Measurements from ENCODE around the gene PARP15.

Gene PARP15

DNA sequence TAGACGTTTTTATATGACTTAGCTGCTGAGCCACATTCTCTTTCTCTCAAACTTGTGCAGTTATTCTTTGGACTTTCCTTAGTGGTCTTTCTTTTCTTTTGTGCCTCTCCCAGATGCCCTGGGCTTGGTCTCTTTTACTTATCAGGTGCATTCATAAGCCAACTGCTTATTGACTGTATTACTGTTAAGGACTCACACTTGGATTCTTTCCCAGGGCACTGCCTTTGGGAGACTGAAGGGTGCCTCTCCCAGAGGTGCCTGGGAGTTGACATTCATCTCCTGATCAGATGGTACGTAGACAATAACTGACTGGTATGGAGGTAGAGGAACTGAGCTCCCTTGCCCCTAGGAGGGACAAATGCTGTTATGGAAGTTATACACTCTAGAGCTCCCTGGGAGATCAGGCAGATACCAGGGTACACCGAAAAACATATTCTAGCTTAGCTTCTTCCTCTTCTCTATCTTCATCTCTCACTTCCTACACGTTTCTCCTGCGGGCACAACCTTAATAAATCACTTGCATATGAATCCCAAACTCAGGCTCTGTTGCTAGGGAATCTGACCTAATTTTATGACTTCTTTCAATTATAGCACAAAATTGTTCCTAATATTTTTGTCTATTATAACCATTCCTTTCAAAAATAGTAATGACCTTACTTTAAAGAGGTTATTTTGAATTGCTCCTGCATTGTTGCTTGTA lies 24.7 kb downstream of the PARP15 start:
- Histone ChIP-seq H3K9ac (ENCODE audit: insufficient read length, low read depth) (no peak overlapping the region), H3K36me3 (ENCODE audit: insufficient read depth, insufficient read length, low read length) (no peaks in the 10 kb centered on the region), H3K9me3 (ENCODE audit: insufficient read depth, low read length) (no peaks in the 10 kb centered on the region), H3K27me3 (ENCODE audit: insufficient read depth, insufficient read length) (no peaks in the 10 kb centered on the region), H3K4me1 (ENCODE audit: insufficient read depth, insufficient read length) (no peaks in the 10 kb centered on the region), H3K4me3 (ENCODE audit: insufficient read length, low read depth) (no peak overlapping the region)
- no peak for DNase-seq (ENCODE audit: low read depth, low spot score)
- TF ChIP-seq SUZ12 (IDR thresholded peaks at IDR 0.05; ENCODE audit: extremely low read depth, insufficient read depth, insufficient read length) (no peak), ZNF274 (IDR thresholded peaks at IDR 0.05; ENCODE audit: low read depth, low read length) (no peak), YY1 (IDR thresholded peaks at IDR 0.05; ENCODE audit: insufficient read depth, insufficient read length) (no peak)

DNA sequence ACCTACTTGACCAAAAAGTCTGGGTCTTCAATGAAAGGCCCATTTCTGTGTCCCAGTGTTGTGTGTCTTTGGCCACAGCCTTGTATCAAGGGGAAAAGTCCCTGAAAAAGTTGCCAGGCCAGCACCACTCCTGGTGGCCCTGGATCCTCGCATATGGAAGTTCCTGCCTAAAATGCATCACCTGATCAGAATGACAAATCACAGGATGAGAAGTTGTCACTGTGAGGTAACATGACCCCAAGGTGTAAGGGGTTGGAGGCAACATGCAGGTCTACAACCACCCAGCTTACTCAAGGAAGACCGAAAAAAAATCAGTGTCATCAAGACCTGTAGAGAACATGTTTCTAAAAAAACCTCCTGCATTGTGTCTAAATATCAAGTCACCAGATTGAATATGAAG lies 25.6 kb downstream of the PARP15 start:
- TF ChIP-seq SUZ12 (IDR thresholded peaks at IDR 0.05; ENCODE audit: extremely low read depth, insufficient read depth, insufficient read length), result no peak
- TF ChIP-seq ZNF274 (IDR thresholded peaks at IDR 0.05; ENCODE audit: low read depth, low read length), result no peak
- no peak for TF ChIP-seq YY1 (IDR thresholded peaks at IDR 0.05; ENCODE audit: insufficient read depth, insufficient read length)

DNA sequence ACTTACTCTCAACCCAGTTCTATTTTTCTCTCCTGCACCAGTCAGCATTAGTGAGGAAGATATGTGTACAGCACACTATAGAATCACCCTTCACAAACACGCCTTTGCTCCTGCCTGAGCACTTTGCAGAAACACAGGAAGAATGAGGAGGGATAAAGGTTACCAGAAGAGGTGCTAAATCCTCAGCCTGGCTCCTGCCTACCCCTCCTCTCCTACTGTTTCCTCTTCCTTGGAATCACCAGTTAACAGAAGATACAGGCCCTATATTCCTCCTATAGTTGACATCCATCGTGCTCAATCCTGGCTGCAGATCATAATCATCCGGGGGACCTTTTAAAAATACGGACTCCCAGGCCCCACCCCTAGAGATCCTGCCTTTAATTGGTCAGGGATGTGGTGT lies 28.9 kb downstream of the PARP15 start:
- H3K9me3 ChIP-seq (ENCODE audit: insufficient read depth, low read length), result no peaks in the 10 kb centered on the region
- no peaks in the 10 kb centered on the region for H3K4me1 ChIP-seq (ENCODE audit: insufficient read depth, insufficient read length)
- TF ChIP-seq SUZ12 (IDR thresholded peaks at IDR 0.05; ENCODE audit: extremely low read depth, insufficient read depth, insufficient read length) (no peak), ZNF274 (IDR thresholded peaks at IDR 0.05; ENCODE audit: low read depth, low read length) (no peak), YY1 (IDR thresholded peaks at IDR 0.05; ENCODE audit: insufficient read depth, insufficient read length) (no peak)
- H3K36me3 ChIP-seq (ENCODE audit: insufficient read depth, insufficient read length, low read length), result no peaks in the 10 kb centered on the region
- H3K9ac ChIP-seq (ENCODE audit: insufficient read length, low read depth), result no peak overlapping the region
- no peak for DNase-seq (ENCODE audit: low read depth, low spot score)
- H3K27me3 ChIP-seq (ENCODE audit: insufficient read depth, insufficient read length), result no peaks in the 10 kb centered on the region
- no peak overlapping the region for H3K4me3 ChIP-seq (ENCODE audit: insufficient read length, low read depth)

More for the DNA sequence above, 25.6 kb downstream of the PARP15 start:
- no peak overlapping the region for H3K4me3 ChIP-seq (ENCODE audit: insufficient read length, low read depth)
- H3K9ac ChIP-seq (ENCODE audit: insufficient read length, low read depth), result no peak overlapping the region
- DNase-seq (ENCODE audit: low read depth, low spot score), result no peak
- no peaks in the 10 kb centered on the region for H3K36me3 ChIP-seq (ENCODE audit: insufficient read depth, insufficient read length, low read length)
- no peaks in the 10 kb centered on the region for H3K9me3 ChIP-seq (ENCODE audit: insufficient read depth, low read length)
- H3K4me1 ChIP-seq (ENCODE audit: insufficient read depth, insufficient read length), result no peaks in the 10 kb centered on the region
- no peaks in the 10 kb centered on the region for H3K27me3 ChIP-seq (ENCODE audit: insufficient read depth, insufficient read length)

DNA sequence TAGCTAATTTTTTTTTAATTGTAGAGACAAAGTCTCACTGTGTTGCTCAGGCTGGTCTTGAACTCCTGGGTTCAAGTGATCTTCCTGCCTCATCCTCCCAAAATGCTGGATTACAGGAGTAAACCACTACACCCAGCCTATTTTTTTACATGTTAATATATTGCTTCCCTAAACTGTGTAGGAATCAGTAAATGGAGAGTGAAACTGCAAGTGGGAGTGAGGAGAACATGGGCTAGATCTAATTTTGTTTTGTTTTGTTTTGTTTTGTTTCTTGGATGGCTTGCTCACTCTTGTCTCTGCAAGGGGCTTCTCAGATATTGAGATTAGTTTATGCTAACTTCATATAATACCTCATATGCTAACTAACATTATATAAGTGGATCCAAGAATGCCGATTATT lies 31.5 kb downstream of the PARP15 start:
- Histone ChIP-seq H3K4me1 (ENCODE audit: insufficient read depth, insufficient read length) (no peaks in the 10 kb centered on the region), H3K9me3 (ENCODE audit: insufficient read depth, low read length) (no peaks in the 10 kb centered on the region), H3K36me3 (ENCODE audit: insufficient read depth, insufficient read length, low read length) (no peaks in the 10 kb centered on the region), H3K27me3 (ENCODE audit: insufficient read depth, insufficient read length) (no peaks in the 10 kb centered on the region), H3K9ac (ENCODE audit: insufficient read length, low read depth) (no peak overlapping the region), H3K4me3 (ENCODE audit: insufficient read length, low read depth) (no peak overlapping the region)
- DNase-seq (ENCODE audit: low read depth, low spot score), result no peak
- TF ChIP-seq YY1 (IDR thresholded peaks at IDR 0.05; ENCODE audit: insufficient read depth, insufficient read length) (no peak), ZNF274 (IDR thresholded peaks at IDR 0.05; ENCODE audit: low read depth, low read length) (no peak), SUZ12 (IDR thresholded peaks at IDR 0.05; ENCODE audit: extremely low read depth, insufficient read depth, insufficient read length) (no peak)

GRCh38 chr3:122609798-122610559 lies 32.5 kb downstream of the PARP15 start:
- H3K4me3 ChIP-seq (ENCODE audit: insufficient read length, low read depth), result no peak overlapping the region
- TF ChIP-seq SUZ12 (IDR thresholded peaks at IDR 0.05; ENCODE audit: extremely low read depth, insufficient read depth, insufficient read length) (no peak), ZNF274 (IDR thresholded peaks at IDR 0.05; ENCODE audit: low read depth, low read length) (no peak), YY1 (IDR thresholded peaks at IDR 0.05; ENCODE audit: insufficient read depth, insufficient read length) (no peak)
- no peaks in the 10 kb centered on the region for H3K36me3 ChIP-seq (ENCODE audit: insufficient read depth, insufficient read length, low read length)
- H3K9me3 ChIP-seq (ENCODE audit: insufficient read depth, low read length), result no peaks in the 10 kb centered on the region
- H3K9ac ChIP-seq (ENCODE audit: insufficient read length, low read depth), result no peak overlapping the region
- H3K4me1 ChIP-seq (ENCODE audit: insufficient read depth, insufficient read length), result no peaks in the 10 kb centered on the region
- no peaks in the 10 kb centered on the region for H3K27me3 ChIP-seq (ENCODE audit: insufficient read depth, insufficient read length)
- no peak for DNase-seq (ENCODE audit: low read depth, low spot score)

GRCh38 chr3:122612696-122613095 lies 35.2 kb downstream of the PARP15 start:
- H3K4me3 ChIP-seq (ENCODE audit: insufficient read length, low read depth), result no peak overlapping the region
- H3K9ac ChIP-seq (ENCODE audit: insufficient read length, low read depth), result no peak overlapping the region
- H3K4me1 ChIP-seq (ENCODE audit: insufficient read depth, insufficient read length), result no peaks in the 10 kb centered on the region
- no peak for DNase-seq (ENCODE audit: low read depth, low spot score)
- H3K27me3 ChIP-seq (ENCODE audit: insufficient read depth, insufficient read length), result no peaks in the 10 kb centered on the region
- H3K9me3 ChIP-seq (ENCODE audit: insufficient read depth, low read length), result no peaks in the 10 kb centered on the region
- H3K36me3 ChIP-seq (ENCODE audit: insufficient read depth, insufficient read length, low read length), result no peaks in the 10 kb centered on the region
- no peak for TF ChIP-seq YY1 (IDR thresholded peaks at IDR 0.05; ENCODE audit: insufficient read depth, insufficient read length)
- no peak for TF ChIP-seq ZNF274 (IDR thresholded peaks at IDR 0.05; ENCODE audit: low read depth, low read length)
- TF ChIP-seq SUZ12 (IDR thresholded peaks at IDR 0.05; ENCODE audit: extremely low read depth, insufficient read depth, insufficient read length), result no peak

GRCh38 chr3:122615303-122615702 lies 37.9 kb downstream of the PARP15 start:
- Histone ChIP-seq H3K4me1 (ENCODE audit: insufficient read depth, insufficient read length) (no peaks in the 10 kb centered on the region), H3K36me3 (ENCODE audit: insufficient read depth, insufficient read length, low read length) (no peaks in the 10 kb centered on the region), H3K9ac (ENCODE audit: insufficient read length, low read depth) (no peak overlapping the region), H3K9me3 (ENCODE audit: insufficient read depth, low read length) (no peaks in the 10 kb centered on the region), H3K27me3 (ENCODE audit: insufficient read depth, insufficient read length) (no peaks in the 10 kb centered on the region), H3K4me3 (ENCODE audit: insufficient read length, low read depth) (no peak overlapping the region)
- no peak for TF ChIP-seq SUZ12 (IDR thresholded peaks at IDR 0.05; ENCODE audit: extremely low read depth, insufficient read depth, insufficient read length)
- TF ChIP-seq ZNF274 (IDR thresholded peaks at IDR 0.05; ENCODE audit: low read depth, low read length), result no peak
- no peak for TF ChIP-seq YY1 (IDR thresholded peaks at IDR 0.05; ENCODE audit: insufficient read depth, insufficient read length)
- DNase-seq (ENCODE audit: low read depth, low spot score), result no peak

Data from NT2/D1 (cell line).